CD8-positive, alpha-beta memory T cell (primary cell): ENCODE results near the gene EPB41L3. TPM values are rescaled to one million over a fixed set of nuclear protein-coding genes. Genes with fewer than 3 reads are reported as not detected.
A peak's percentile ranks its signal among the peaks of the same experiment; 100 is the strongest.

Source experiments
- CTCF ChIA-PET: fragments of 350-600 bp; sonication (Branson Sonifier 250); formaldehyde crosslinking; loops from one replicate; lab custom pipeline; 2021; ENCODE audit warnings: antibody characterized with exemption; lab: Charles Lee
- POLR2A ChIA-PET: fragments of 350-600 bp; sonication (Branson Sonifier 250); formaldehyde crosslinking; loops from one replicate; lab custom pipeline; 2021; ENCODE audit warnings: antibody characterized with exemption; lab: Charles Lee
- DNase-seq, 5 donors: peaks; one replicate each; pipeline versions ENCODE4 v3.0.0 to v3.0.0-alpha.2; 2020 to 2022; ENCODE audit warnings: mixed read lengths in 1 of 5
- H3K27ac ChIP-seq: one replicate; pipeline ENCODE4 v1.7.0; 2013; ENCODE audit warnings: low read depth, mild to moderate bottlenecking, low read length, moderate library complexity
- H3K27me3 ChIP-seq: 2 replicates; pipeline ENCODE4 v1.7.0; 2013; ENCODE audit warnings: low read length, mild to moderate bottlenecking; ENCODE audit not compliant: insufficient read depth, poor library complexity, severe bottlenecking
- H3K36me3 ChIP-seq: 2 replicates; pipeline ENCODE4 v1.7.0; 2013; ENCODE audit warnings: mild to moderate bottlenecking, low read length, moderate library complexity; ENCODE audit not compliant: insufficient read depth
- H3K4me1 ChIP-seq: 2 replicates; pipeline ENCODE4 v1.7.0; 2013; ENCODE audit warnings: mild to moderate bottlenecking, low read length, moderate library complexity; ENCODE audit not compliant: insufficient read depth
- H3K4me3 ChIP-seq: 2 replicates; pipeline ENCODE4 v1.7.0; 2013; ENCODE audit warnings: mild to moderate bottlenecking, low read length
- H3K9me3 ChIP-seq: 2 replicates; pipeline ENCODE4 v1.7.0; 2013; ENCODE audit warnings: mild to moderate bottlenecking, low read length
- H3K27ac Mint-ChIP-seq, 8 donors: one replicate each; pipeline ENCODE4 v1.8.0; 2020 to 2021; ENCODE audit warnings: mixed read lengths in 8 of 8, mild to moderate bottlenecking in 6 of 8, inconsistent platforms in 3 of 8, moderate library complexity in 3 of 8
- H3K27me3 Mint-ChIP-seq, 2 donors: one replicate each; pipeline ENCODE4 v1.8.0; 2020 to 2021; ENCODE audit warnings: mixed read lengths in 2 of 2, mild to moderate bottlenecking in 1 of 2, moderate library complexity in 1 of 2
- H3K36me3 Mint-ChIP-seq, 3 donors: one replicate each; pipeline ENCODE4 v1.8.0; 2020 to 2021; ENCODE audit warnings: mixed read lengths in 3 of 3, inconsistent platforms in 1 of 3, mild to moderate bottlenecking in 1 of 3
- H3K4me1 Mint-ChIP-seq, 3 donors: one replicate each; pipeline ENCODE4 v1.8.0; 2020 to 2021; ENCODE audit warnings: mixed read lengths in 3 of 3, inconsistent platforms in 1 of 3, mild to moderate bottlenecking in 1 of 3
- H3K4me3 Mint-ChIP-seq, 7 donors: one replicate each; pipeline ENCODE4 v1.8.0; 2020 to 2021; ENCODE audit warnings: mixed read lengths in 7 of 7, mild to moderate bottlenecking in 6 of 7, moderate library complexity in 4 of 7, inconsistent platforms in 2 of 7
- H3K9me3 Mint-ChIP-seq, 5 donors: one replicate each; pipeline ENCODE4 v1.8.0; 2020 to 2022; ENCODE audit warnings: mixed read lengths in 5 of 5, mild to moderate bottlenecking in 3 of 5, moderate library complexity in 2 of 5, inconsistent platforms in 1 of 5
- polyA plus RNA-seq: library from polyadenylated mRNA; unstranded; fragments of 300-500 nt; fragmentation: Illumina TruSeq; gene quantifications from one replicate; pipeline ENCODE4 v1.2.3, GENCODE V29; 2021
- total RNA-seq, 2 experiments: library from RNA; stranded (reverse); gene quantifications; one replicate each; pipeline ENCODE4 v1.2.3, GENCODE V29; 2021

The EPB41L3 gene
- total and polyA plus RNA-seq, 3 experiments from 2014 or later: 1.2 to 1.8 TPM; not detected in 1

DNA sequence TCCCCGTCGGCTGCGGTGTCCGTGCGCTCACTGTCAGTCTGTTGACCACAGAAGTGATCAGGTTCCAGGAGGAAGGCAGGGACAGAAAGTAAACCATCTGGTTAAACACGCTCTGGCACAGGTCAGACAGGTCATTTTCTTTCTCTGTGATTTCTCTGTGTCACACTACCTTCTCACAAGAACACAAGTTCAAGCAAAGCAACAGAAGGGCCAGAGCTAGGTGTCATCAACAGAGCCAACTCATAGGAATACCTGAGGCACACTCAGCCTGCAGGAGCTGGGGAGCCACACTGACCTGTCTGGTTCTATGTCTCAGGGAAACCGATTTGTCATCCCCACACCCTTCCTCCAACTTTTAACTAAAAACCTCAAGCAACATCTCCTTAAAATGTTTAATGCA, 133.2 kb downstream of the EPB41L3 start:
- no peaks in the 10 kb centered on the region for H3K9me3 Mint-ChIP-seq
- H3K4me3 ChIP-seq: no peak overlapping the region
- no peaks in the 10 kb centered on the region for H3K36me3 ChIP-seq
- no peak for DNase-seq
- H3K4me3 Mint-ChIP-seq: no peak overlapping the region
- H3K9me3 ChIP-seq: no peaks in the 10 kb centered on the region
- no peaks in the 10 kb centered on the region for H3K36me3 Mint-ChIP-seq
- no peak overlapping the region for H3K27ac ChIP-seq
- H3K27me3 ChIP-seq: no peaks in the 10 kb centered on the region
- ChIA-PET POLR2A (no interaction called here), CTCF (no interaction called here)
- H3K4me1 Mint-ChIP-seq: no peaks in the 10 kb centered on the region
- H3K27ac Mint-ChIP-seq: no peak overlapping the region
- peaks cover 7 to 25% of the 10 kb centered on the region in 2 donors for H3K27me3 Mint-ChIP-seq
- H3K4me1 ChIP-seq: no peaks in the 10 kb centered on the region

DNA sequence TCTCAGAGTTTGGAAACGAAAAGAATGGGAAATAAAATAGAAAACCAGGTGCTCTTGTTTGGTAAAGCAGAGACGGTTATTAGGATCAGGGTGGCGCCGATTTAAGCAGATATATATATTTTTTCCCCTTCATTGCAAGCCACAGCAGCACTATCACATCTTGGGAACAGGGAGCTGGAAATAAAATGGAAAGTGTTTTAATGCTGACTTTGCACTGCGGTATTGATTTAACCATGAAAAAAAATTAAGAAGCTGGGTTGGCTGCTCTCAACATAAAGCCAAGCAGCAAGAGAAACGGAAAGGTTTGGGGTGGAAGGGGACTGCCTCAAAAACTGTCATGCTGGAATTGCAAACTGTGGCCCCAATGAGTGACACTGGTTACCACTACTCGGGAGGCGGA, 145.5 kb downstream of the EPB41L3 start:
- H3K4me3 ChIP-seq: no peak overlapping the region
- peaks cover 3 to 5% (median 3%) of the 10 kb centered on the region in 3 donors for H3K4me1 Mint-ChIP-seq
- ChIA-PET CTCF (no interaction called here), POLR2A (no interaction called here)
- no peaks in the 10 kb centered on the region for H3K36me3 Mint-ChIP-seq
- H3K9me3 Mint-ChIP-seq: peaks cover 0 to 2% (median 0%) of the 10 kb centered on the region in 5 donors
- H3K36me3 ChIP-seq: no peaks in the 10 kb centered on the region
- H3K9me3 ChIP-seq: no peaks in the 10 kb centered on the region
- H3K4me3 Mint-ChIP-seq: no peak overlapping the region
- peaks cover 7 to 40% of the 10 kb centered on the region in 2 donors for H3K27me3 Mint-ChIP-seq
- H3K27ac ChIP-seq: no peak overlapping the region
- H3K27me3 ChIP-seq: no peaks in the 10 kb centered on the region
- no peak overlapping the region for H3K27ac Mint-ChIP-seq
- no peaks in the 10 kb centered on the region for H3K4me1 ChIP-seq
- DNase-seq: no peak

DNA sequence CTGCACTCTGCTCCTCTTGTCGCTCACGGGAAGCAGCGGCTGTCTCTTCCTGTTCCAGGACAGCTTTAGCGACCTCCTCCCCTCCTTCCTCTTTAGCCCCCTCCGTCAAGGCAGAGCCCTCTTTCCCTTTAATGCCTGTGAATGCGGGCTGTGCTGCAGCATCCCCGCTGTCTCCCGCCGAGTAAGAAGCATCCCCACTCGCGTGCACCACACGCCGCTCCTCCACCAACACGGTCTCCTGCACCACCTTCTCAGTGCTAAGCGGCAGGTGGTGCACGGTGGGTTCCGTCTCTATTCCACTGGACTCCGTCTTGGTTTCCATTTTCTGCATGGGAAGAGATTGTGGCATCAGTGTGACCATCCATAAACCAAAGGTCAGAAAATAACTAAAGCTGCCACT, 146.7 kb downstream of the EPB41L3 start:
- no peak for DNase-seq
- H3K27ac ChIP-seq: no peak overlapping the region
- H3K4me3 ChIP-seq: no peak overlapping the region
- Mint-ChIP-seq H3K9me3 (peaks cover 0 to 2% (median 0%) of the 10 kb centered on the region in 5 donors), H3K4me3 (no peak overlapping the region), H3K36me3 (no peaks in the 10 kb centered on the region), H3K4me1 (peaks cover 3 to 5% (median 3%) of the 10 kb centered on the region in 3 donors), H3K27ac (no peak overlapping the region), H3K27me3 (peaks cover 7 to 38% of the 10 kb centered on the region in 2 donors)
- H3K27me3 ChIP-seq: no peaks in the 10 kb centered on the region
- ChIA-PET CTCF (no interaction called here), POLR2A (no interaction called here)
- H3K9me3 ChIP-seq: no peaks in the 10 kb centered on the region
- no peaks in the 10 kb centered on the region for H3K36me3 ChIP-seq
- H3K4me1 ChIP-seq: no peaks in the 10 kb centered on the region

DNA sequence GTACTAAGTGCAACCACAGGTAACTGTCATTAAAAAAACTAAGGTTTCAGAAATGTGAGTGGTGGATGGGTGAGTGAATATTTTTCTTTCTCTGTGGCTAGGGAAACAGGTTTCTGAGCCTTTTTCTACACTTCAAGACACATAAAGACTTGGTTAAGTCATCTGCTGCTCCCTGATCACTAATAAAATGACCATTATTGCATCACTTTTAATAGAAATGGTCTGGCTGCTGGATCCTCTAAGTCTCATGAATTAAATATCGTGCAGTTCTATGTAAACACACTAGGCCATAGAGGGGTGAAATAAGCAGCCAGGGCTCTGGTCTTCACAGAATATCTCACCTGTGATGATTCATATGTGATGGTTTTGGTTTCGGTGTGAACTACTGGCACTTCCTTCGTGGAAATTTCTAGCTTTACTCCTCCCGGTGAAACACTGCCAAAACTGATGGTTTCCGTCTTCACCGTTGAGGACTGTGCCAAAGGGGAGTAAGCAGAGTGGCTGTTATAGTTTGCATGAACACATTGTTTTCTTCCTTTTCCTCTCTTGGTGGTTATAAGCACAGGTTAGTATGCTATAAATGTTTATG, 147.8 kb downstream of the EPB41L3 start:
- H3K4me1 ChIP-seq: no peaks in the 10 kb centered on the region
- Mint-ChIP-seq H3K4me3 (peak overlapping the region in 1 of 7 donors; percentile 54), H3K27me3 (peaks cover 7 to 37% of the 10 kb centered on the region in 2 donors), H3K9me3 (peaks cover 0 to 2% (median 0%) of the 10 kb centered on the region in 5 donors), H3K36me3 (no peaks in the 10 kb centered on the region), H3K4me1 (peaks cover 3 to 5% (median 3%) of the 10 kb centered on the region in 3 donors), H3K27ac (no peak overlapping the region)
- H3K27ac ChIP-seq: no peak overlapping the region
- H3K36me3 ChIP-seq: no peaks in the 10 kb centered on the region
- no peaks in the 10 kb centered on the region for H3K27me3 ChIP-seq
- no peak overlapping the region for H3K4me3 ChIP-seq
- CTCF ChIA-PET: no interaction called here
- POLR2A ChIA-PET: no interaction called here
- H3K9me3 ChIP-seq: no peaks in the 10 kb centered on the region
- no peak for DNase-seq

DNA sequence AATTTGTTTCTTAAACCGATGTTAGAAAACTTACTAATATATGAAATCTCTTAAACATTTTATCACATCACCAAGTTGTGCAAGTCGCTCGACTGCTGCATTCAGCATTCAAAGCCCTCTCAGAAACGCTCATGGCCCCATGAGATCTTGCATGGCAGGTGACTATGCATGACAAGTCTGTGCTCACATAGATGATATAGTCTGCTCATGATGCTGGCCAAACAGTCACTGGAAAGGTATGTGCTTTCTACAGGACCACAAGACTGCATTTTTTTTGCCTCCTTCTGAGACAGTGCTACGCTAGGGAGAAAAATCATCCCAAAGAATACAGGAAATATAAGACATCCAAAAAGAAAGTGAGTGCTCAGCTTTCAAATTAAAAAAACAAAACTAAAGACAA, 150.0 kb downstream of the EPB41L3 start:
- no peak overlapping the region for H3K27ac ChIP-seq
- no peaks in the 10 kb centered on the region for H3K36me3 Mint-ChIP-seq
- H3K27ac Mint-ChIP-seq: no peak overlapping the region
- no peak overlapping the region for H3K4me3 ChIP-seq
- H3K4me1 ChIP-seq: no peaks in the 10 kb centered on the region
- no peaks in the 10 kb centered on the region for H3K9me3 ChIP-seq
- ChIA-PET CTCF (no interaction called here), POLR2A (no interaction called here)
- H3K4me1 Mint-ChIP-seq: peaks cover 3 to 5% (median 3%) of the 10 kb centered on the region in 3 donors
- no peaks in the 10 kb centered on the region for H3K36me3 ChIP-seq
- H3K9me3 Mint-ChIP-seq: peaks cover 0 to 2% (median 0%) of the 10 kb centered on the region in 5 donors
- no peak overlapping the region for H3K4me3 Mint-ChIP-seq
- H3K27me3 Mint-ChIP-seq: peaks cover 9 to 36% of the 10 kb centered on the region in 2 donors
- H3K27me3 ChIP-seq: no peaks in the 10 kb centered on the region
- no peak for DNase-seq

DNA sequence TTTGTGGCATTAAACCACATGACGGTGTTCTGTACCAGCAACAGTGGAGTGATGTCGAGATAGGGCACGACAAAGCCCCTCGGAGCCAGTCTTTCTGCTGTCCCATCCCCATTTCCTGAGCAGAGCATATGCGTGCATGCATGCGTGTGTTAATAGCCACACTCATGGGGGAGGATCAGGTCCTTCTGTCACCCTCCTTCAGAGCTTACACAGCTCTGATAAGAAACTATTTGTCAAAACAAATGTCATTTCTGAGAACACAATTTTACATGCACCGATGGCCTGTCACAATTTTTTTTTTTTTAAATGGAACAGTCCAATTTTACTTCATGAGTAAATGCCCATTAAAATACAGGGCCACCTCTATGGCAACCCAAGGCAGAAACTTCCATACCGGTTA, 152.4 kb downstream of the EPB41L3 start:
- POLR2A ChIA-PET: no interaction called here

DNA sequence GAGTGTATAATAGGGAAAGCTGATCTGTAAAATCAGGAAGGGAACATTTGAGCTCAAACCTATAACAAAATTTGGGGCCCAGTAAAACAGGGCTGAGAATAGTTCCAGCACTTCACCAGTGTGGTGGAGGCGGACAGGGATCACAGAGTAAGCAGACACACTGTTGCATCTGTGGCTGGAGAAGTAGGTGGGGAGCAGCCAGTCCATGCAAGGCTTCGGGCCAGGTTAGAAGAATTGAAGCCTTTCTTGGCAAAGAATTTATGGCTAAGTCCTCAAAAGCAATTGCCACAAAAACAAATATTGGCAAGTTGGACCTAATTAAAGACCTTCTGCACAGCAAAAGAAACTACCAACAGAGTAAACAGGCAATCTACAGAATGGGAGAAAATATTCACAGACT, 154.4 kb downstream of the EPB41L3 start:
- Histone ChIP-seq H3K27me3 (no peaks in the 10 kb centered on the region), H3K36me3 (no peaks in the 10 kb centered on the region), H3K9me3 (no peaks in the 10 kb centered on the region), H3K4me3 (no peak overlapping the region), H3K4me1 (no peaks in the 10 kb centered on the region), H3K27ac (no peak overlapping the region)
- peaks cover 11 to 41% of the 10 kb centered on the region in 2 donors for H3K27me3 Mint-ChIP-seq
- H3K27ac Mint-ChIP-seq: no peak overlapping the region
- H3K4me3 Mint-ChIP-seq: no peak overlapping the region
- no peak for DNase-seq
- ChIA-PET CTCF (no interaction called here), POLR2A (no interaction called here)
- no peaks in the 10 kb centered on the region for H3K9me3 Mint-ChIP-seq
- H3K4me1 Mint-ChIP-seq: no peaks in the 10 kb centered on the region
- H3K36me3 Mint-ChIP-seq: no peaks in the 10 kb centered on the region

More for the DNA sequence above, 152.4 kb downstream of the EPB41L3 start:
- Histone ChIP-seq H3K9me3 (no peaks in the 10 kb centered on the region), H3K36me3 (no peaks in the 10 kb centered on the region), H3K4me3 (no peak overlapping the region), H3K27ac (no peak overlapping the region), H3K4me1 (no peaks in the 10 kb centered on the region), H3K27me3 (no peaks in the 10 kb centered on the region)
- Mint-ChIP-seq H3K36me3 (no peaks in the 10 kb centered on the region), H3K9me3 (no peaks in the 10 kb centered on the region), H3K4me3 (no peak overlapping the region), H3K27ac (no peak overlapping the region), H3K4me1 (peaks cover 3 to 5% (median 3%) of the 10 kb centered on the region in 3 donors), H3K27me3 (peaks cover 10 to 50% of the 10 kb centered on the region in 2 donors)
- CTCF ChIA-PET: no interaction called here
- no peak for DNase-seq

DNA sequence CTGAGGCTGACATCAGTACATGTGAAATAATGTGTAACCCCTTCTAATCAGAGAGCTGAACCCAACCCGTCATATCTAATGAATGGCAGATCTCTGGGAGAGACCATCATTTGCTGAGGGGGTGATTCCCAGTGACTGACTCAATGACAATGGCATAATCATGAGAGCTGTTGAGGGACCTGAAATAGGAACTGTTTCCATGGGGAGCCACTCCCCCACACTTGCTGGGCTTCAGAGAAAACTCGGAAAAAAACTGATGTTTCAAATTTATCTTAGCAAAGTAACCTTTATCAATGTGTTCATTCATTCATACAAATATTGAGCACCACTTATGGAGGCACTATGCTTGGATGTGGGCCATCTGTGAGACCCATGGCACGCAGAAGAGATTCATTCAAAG, 154.9 kb downstream of the EPB41L3 start:
- H3K27ac Mint-ChIP-seq: no peak overlapping the region
- ChIA-PET POLR2A (no interaction called here), CTCF (no interaction called here)
- Histone ChIP-seq H3K36me3 (no peaks in the 10 kb centered on the region), H3K27ac (no peak overlapping the region), H3K4me1 (no peaks in the 10 kb centered on the region), H3K4me3 (no peak overlapping the region), H3K27me3 (no peaks in the 10 kb centered on the region), H3K9me3 (no peaks in the 10 kb centered on the region)
- peaks cover 11 to 37% of the 10 kb centered on the region in 2 donors for H3K27me3 Mint-ChIP-seq
- no peaks in the 10 kb centered on the region for H3K36me3 Mint-ChIP-seq
- no peak overlapping the region for H3K4me3 Mint-ChIP-seq
- no peak for DNase-seq
- H3K9me3 Mint-ChIP-seq: no peaks in the 10 kb centered on the region
- H3K4me1 Mint-ChIP-seq: no peaks in the 10 kb centered on the region
